Choroid plexus epithelial cell (primary cell): ENCODE data around the gene KMT5B.

Experiments used
- DNase-seq: peaks from one replicate; pipeline ENCODE4 v3.0.0-alpha.2; 2010; ENCODE audit warnings: low read depth
- H3K4me3 ChIP-seq: 2 replicates; pipeline ENCODE4 v1.5.1; 2011; ENCODE audit warnings: low read depth, mild to moderate bottlenecking, control low read depth, low read length, moderate library complexity
- CTCF ChIP-seq: conservative IDR thresholded peaks from 2 replicates; pipeline ENCODE4 v1.5.1; 2011; ENCODE audit warnings: low read depth, mild to moderate bottlenecking, control low read depth, inconsistent platforms, low read length, moderate library complexity

Gene KMT5B

GRCh38 chr11:68158580-68158979, 54.5 kb downstream of the KMT5B start:
- no peak for TF ChIP-seq CTCF
- DNase-seq: no peak
- no peak overlapping the region for H3K4me3 ChIP-seq

- no peak for TF ChIP-seq CTCF
- no peak for DNase-seq
- H3K4me3 ChIP-seq: no peak overlapping the region
These were observed 59.4 kb downstream of the KMT5B start for GRCh38 chr11:68153742-68154141.

DNA sequence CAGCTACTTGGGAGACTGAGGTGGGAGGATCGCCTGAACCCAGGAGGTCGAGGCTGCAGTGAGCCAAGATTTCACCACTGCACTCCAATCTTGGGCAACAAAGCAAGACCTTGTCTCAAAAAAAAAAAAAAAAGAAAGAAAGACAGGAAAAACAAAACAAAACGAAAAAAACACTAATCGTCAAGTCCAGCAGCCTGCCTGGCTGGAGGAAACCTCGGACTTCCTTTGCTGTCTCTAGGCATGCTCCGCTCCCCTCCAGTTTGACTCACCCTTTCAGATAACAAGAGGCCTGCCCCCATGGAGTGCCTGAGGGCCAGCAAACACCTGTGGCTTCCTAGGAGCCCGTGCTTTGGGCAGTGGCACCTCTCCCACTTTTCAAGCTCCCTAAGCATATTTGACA, 63.1 kb downstream of the KMT5B start:
- TF ChIP-seq CTCF: no peak
- no peak overlapping the region for H3K4me3 ChIP-seq
- DNase-seq: peak; percentile 85

DNA sequence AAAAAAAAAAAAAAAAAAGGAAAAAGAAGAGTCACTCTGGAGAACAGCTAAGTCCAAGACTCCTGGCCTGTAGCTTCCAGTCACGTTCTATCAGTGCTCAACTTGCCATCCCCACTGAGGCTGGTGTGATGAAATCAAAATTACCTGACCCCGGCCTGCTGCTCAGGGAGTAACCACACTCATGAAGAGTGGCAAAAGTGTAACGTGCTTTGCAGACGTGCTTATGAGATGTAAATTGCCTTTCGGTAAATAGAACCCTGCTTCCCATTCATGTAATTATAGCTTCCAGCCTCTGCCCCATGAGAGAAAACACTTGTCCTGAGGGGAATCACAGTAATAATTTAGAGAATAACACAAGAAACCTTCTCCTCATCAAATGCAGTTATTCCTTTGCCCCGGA, 63.7 kb downstream of the KMT5B start:
- H3K4me3 ChIP-seq: no peak overlapping the region
- no peak for TF ChIP-seq CTCF
- no peak for DNase-seq

- no peak for TF ChIP-seq CTCF
- H3K4me3 ChIP-seq: no peak overlapping the region
- DNase-seq: no peak
These were observed 64.2 kb downstream of the KMT5B start for GRCh38 chr11:68148879-68149278.

GRCh38 chr11:68148071-68148805, 64.9 kb downstream of the KMT5B start:
- no peak for TF ChIP-seq CTCF
- no peak for DNase-seq
- no peak overlapping the region for H3K4me3 ChIP-seq
